Midbrain (tissue), 1 donor: ENCODE results near the gene SPOCK1.

Experiments
- DNase-seq: peaks from one replicate; lab custom pipeline; 2025; lab: John Stamatoyannopoulos, UW

SPOCK1 gene

GRCh38 chr5:137073189-137073588 lies 425.9 kb downstream of the SPOCK1 start:
- DNase-seq = no peak

- no peak for DNase-seq
Measured at GRCh38 chr5:137072361-137073115, 426.6 kb downstream of the SPOCK1 start.

GRCh38 chr5:137071931-137072330 lies 427.2 kb downstream of the SPOCK1 start:
- no peak for DNase-seq

- DNase-seq = no peak
Measured at GRCh38 chr5:137071526-137071925, 427.6 kb downstream of the SPOCK1 start.

GRCh38 chr5:137070521-137070920 lies 428.6 kb downstream of the SPOCK1 start:
- no peak for DNase-seq

GRCh38 chr5:137069358-137069757 lies 429.8 kb downstream of the SPOCK1 start:
- DNase-seq = no peak

GRCh38 chr5:137061382-137061781 lies 437.7 kb downstream of the SPOCK1 start:
- DNase-seq = no peak

GRCh38 chr5:137058089-137058488 lies 441.0 kb downstream of the SPOCK1 start:
- no peak for DNase-seq

GRCh38 chr5:137056676-137057075 lies 442.4 kb downstream of the SPOCK1 start:
- no peak for DNase-seq

GRCh38 chr5:137055271-137055872 lies 443.8 kb downstream of the SPOCK1 start:
- DNase-seq = no peak

- no peak for DNase-seq
Measured at GRCh38 chr5:137054792-137055191, 444.3 kb downstream of the SPOCK1 start.

- DNase-seq = no peak
Measured at GRCh38 chr5:137054335-137054734, 444.8 kb downstream of the SPOCK1 start.

- no peak for DNase-seq
Measured at GRCh38 chr5:137051161-137051560, 448.0 kb downstream of the SPOCK1 start.

- DNase-seq = no peak
Measured at GRCh38 chr5:137040641-137041340, 458.3 kb downstream of the SPOCK1 start.

GRCh38 chr5:137040024-137040423 lies 459.1 kb downstream of the SPOCK1 start:
- DNase-seq = no peak

- DNase-seq = no peak
Measured at GRCh38 chr5:137037848-137038247, 461.3 kb downstream of the SPOCK1 start.

GRCh38 chr5:137036640-137037039 lies 462.5 kb downstream of the SPOCK1 start:
- no peak for DNase-seq

GRCh38 chr5:137035480-137035878 lies 463.6 kb downstream of the SPOCK1 start:
- no peak for DNase-seq

GRCh38 chr5:137034764-137035479 lies 464.2 kb downstream of the SPOCK1 start:
- no peak for DNase-seq

- DNase-seq = no peak
Measured at GRCh38 chr5:137034213-137034612, 464.9 kb downstream of the SPOCK1 start.

GRCh38 chr5:137032929-137033328 lies 466.2 kb downstream of the SPOCK1 start:
- no peak for DNase-seq

GRCh38 chr5:137027758-137028157 lies 471.4 kb downstream of the SPOCK1 start:
- no peak for DNase-seq
